WI38 (cell line): ENCODE data around the gene EIF4B.
A peak's percentile ranks its signal among the peaks of the same experiment; 100 is the strongest.

Experiments
- H3K4me3 ChIP-seq: 2 replicates; pipeline ENCODE4 v1.5.1; 2011; ENCODE audit warnings: low read depth, mild to moderate bottlenecking, control low read depth, low read length
- CTCF ChIP-seq: IDR thresholded peaks from 2 replicates; pipeline ENCODE4 v1.5.1; 2012; ENCODE audit warnings: low read depth, mild to moderate bottlenecking, control low read depth, low read length

EIF4B gene

DNA sequence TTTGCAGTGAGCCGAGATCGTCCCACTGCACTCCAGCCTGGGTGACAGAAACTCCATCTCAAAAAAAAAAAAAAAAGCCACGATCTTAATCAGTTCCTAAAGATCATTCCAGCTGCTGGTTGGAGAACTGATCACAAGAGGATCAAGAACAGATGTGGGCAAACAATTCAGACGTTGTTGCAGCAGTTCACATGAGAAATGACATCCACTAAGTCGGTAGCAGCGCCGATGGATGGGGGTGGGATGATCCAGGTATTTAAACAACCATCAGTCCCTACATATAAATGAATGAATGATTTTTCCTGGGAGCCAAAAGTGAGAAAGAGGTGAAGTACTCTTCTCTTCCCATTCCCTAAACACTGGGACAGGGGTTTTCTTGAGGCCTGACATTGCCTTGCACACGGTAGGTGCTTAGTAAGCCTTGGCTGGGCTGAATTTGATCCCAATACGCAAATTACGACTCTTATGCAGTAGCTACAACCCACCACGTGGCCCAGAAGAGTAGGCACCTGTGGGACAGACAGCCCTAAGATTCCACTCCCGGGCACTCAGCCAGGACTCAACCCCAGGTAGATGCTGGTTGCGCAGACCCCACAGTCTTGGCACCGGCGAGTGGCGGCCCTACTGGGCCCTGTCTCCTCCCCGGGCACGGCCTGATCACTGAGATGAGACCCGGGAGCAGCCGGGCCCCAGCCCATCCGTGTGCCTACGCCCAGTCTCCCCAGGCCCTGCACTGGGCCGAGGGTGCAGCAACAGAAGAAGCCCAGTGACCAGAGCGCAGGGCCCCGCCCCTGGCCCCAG lies 72.4 kb downstream of the EIF4B start:
- H3K4me3 ChIP-seq = peak overlapping the region; percentile 79
- no peak for TF ChIP-seq CTCF

DNA sequence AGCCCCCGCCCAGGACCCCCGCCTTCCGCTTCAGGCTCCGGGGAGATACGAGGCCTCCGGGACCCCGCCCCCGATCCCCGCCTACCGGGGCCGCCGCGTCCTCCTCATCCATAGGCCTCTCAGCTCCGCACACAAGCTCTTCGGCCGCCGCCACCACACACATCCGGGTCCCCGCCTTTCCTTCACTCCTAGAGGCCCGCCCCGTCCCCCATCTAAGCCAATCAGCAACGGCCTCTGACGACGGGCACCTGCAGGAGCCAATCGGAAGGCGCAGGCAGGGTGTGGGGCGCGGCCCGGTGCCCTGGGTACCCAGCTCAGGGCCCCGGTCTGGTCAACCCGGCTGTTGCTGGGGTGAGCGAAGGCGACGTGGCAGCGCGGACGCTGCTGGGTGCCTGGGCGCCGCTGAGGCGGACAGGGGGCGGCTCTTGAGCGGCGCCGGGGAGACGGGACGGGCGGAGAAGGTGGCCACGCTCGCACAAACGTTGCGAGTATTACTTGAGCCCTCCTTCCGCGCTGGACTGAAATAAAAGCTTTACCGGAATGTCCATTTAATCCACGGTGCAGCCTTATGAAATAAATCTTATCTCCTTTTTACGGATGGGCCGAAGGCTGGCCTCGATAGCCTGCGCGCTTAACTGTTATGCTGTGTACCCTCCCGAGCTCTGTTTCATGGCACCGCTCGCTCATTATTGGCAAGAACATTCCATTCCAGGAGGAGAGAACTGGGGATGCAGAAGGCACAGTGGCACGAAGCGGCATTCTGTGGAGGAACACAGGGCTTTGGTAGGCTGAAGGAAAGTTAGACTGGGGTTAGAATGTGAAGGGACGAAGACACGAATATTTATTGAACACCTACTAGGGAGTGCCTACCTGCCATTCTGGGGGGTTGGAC lies 73.2 kb downstream of the EIF4B start, which contains the start of gene SPRYD3:
SPRYD3 (minus strand) TSS at position 165 of the 892 bp plus-strand sequence; CDS start at position 108, 57 bp downstream.
- TF ChIP-seq CTCF = no peak
- peak within 1 kb of the TSS; percentile 79 for H3K4me3 ChIP-seq

- no peak overlapping the region for H3K4me3 ChIP-seq
- no peak for TF ChIP-seq CTCF
These were observed 76.5 kb downstream of the EIF4B start for GRCh38 chr12:53082637-53083175.

DNA sequence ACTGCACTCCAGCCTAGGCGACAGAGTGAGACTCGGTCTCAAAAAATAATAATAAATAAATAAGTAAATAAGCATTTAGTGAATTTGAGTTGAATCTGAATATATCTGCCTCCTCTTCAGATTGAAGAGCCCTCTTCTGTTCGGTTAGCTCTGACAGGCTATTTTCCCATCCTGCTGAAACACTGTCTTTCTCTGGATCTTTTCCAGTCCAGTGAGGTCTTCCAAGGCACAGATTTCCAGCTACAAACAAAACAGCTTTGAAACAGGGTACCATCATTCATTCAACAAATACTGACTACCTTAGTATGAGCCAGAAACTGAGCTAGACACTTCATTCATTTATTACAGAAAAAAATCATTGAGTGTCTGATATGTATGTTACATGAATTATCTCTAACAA lies 80.1 kb downstream of the EIF4B start:
- no peak overlapping the region for H3K4me3 ChIP-seq
- TF ChIP-seq CTCF = no peak

GRCh38 chr12:53090105-53090504 lies 83.8 kb downstream of the EIF4B start:
- TF ChIP-seq CTCF = no peak
- no peak overlapping the region for H3K4me3 ChIP-seq

DNA sequence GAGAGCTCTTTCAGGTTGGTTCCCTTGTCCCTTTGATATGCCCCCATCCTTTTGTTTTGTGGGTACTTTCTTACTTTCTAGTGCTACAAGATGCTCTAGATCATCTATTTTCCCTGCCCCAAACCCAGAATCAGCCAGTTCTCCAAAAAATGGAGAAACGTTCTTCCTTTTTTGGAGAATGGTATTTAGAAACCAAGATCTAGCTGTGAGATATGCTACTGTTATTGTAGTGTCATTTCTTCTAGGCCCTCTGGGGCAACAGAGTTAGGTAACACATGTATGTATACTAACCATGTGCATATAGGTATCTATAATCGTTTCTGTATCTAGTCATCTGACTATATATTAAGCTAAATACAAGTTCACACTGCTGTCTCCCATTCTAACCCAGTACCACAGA lies 84.3 kb downstream of the EIF4B start:
- no peak for TF ChIP-seq CTCF
- H3K4me3 ChIP-seq = no peak overlapping the region

GRCh38 chr12:53091756-53092155 lies 85.5 kb downstream of the EIF4B start:
- no peak for TF ChIP-seq CTCF
- no peak overlapping the region for H3K4me3 ChIP-seq
